ACC112 (cell line): ENCODE data around the gene ADGRF4.

ENCODE experiments used
- H2AFZ ChIP-seq: fragments of 200-600 bp; sonication (generic); one replicate; pipeline ENCODE4 v1.6.0; 2017; ENCODE audit warnings: antibody characterized with exemption, low read length; ENCODE audit not compliant: unreplicated experiment
- H3K27ac ChIP-seq: fragments of 200-600 bp; sonication (generic); 2 replicates; pipeline ENCODE4 v1.5.1; 2014; ENCODE audit warnings: low read depth, mild to moderate bottlenecking, antibody characterized with exemption, low read length, moderate library complexity
- H3K27me3 ChIP-seq: fragments of 200-600 bp; sonication (generic); 2 replicates; pipeline ENCODE4 v1.6.1; 2014; ENCODE audit warnings: mild to moderate bottlenecking, antibody characterized with exemption, low read length, moderate library complexity, mixed read lengths; ENCODE audit not compliant: insufficient read depth
- H3K36me3 ChIP-seq: fragments of 200-600 bp; sonication (generic); 2 replicates; pipeline ENCODE4 v1.6.1; 2016; ENCODE audit warnings: mild to moderate bottlenecking, antibody characterized with exemption, low read length, moderate library complexity, mixed read lengths; ENCODE audit not compliant: insufficient read depth
- H3K4me1 ChIP-seq: fragments of 200-600 bp; sonication (generic); one replicate; pipeline ENCODE4 v1.6.1; 2016; ENCODE audit warnings: low read length, mixed read lengths; ENCODE audit not compliant: insufficient read depth, unreplicated experiment, control insufficient read depth
- H3K4me3 ChIP-seq: fragments of 200-600 bp; sonication (generic); 2 replicates; pipeline ENCODE4 v1.5.1; 2014; ENCODE audit warnings: mild to moderate bottlenecking, low read depth, low read length
- H3K79me2 ChIP-seq: fragments of 200-600 bp; sonication (generic); one replicate; pipeline ENCODE4 v1.6.0; 2016; ENCODE audit warnings: low read length; ENCODE audit not compliant: control insufficient read depth, unreplicated experiment, insufficient read depth

Gene ADGRF4

GRCh38 chr6:47713200-47713599 is 14.8 kb downstream of the ADGRF4 start:
- Histone ChIP-seq H3K36me3 (no peaks in the 10 kb centered on the region), H3K27me3 (no peaks in the 10 kb centered on the region), H3K4me1 (no peaks in the 10 kb centered on the region), H3K27ac (no peak overlapping the region), H3K4me3 (no peak overlapping the region), H2AFZ (no peak overlapping the region), H3K79me2 (no peaks in the 10 kb centered on the region)

GRCh38 chr6:47714802-47715201 is 16.4 kb downstream of the ADGRF4 start:
- Histone ChIP-seq H3K27me3 (no peaks in the 10 kb centered on the region), H3K36me3 (no peaks in the 10 kb centered on the region), H3K79me2 (no peaks in the 10 kb centered on the region), H3K27ac (no peak overlapping the region), H2AFZ (no peak overlapping the region), H3K4me1 (no peaks in the 10 kb centered on the region), H3K4me3 (no peak overlapping the region)

GRCh38 chr6:47715782-47716181 is 17.4 kb downstream of the ADGRF4 start:
- H3K4me3 ChIP-seq, result no peak overlapping the region
- no peak overlapping the region for H2AFZ ChIP-seq
- H3K27me3 ChIP-seq, result no peaks in the 10 kb centered on the region
- H3K36me3 ChIP-seq, result no peaks in the 10 kb centered on the region
- H3K27ac ChIP-seq, result no peak overlapping the region
- H3K79me2 ChIP-seq, result no peaks in the 10 kb centered on the region
- H3K4me1 ChIP-seq, result no peaks in the 10 kb centered on the region

- no peaks in the 10 kb centered on the region for H3K27me3 ChIP-seq
- H3K79me2 ChIP-seq, result no peaks in the 10 kb centered on the region
- no peak overlapping the region for H2AFZ ChIP-seq
- H3K36me3 ChIP-seq, result no peaks in the 10 kb centered on the region
- no peaks in the 10 kb centered on the region for H3K4me1 ChIP-seq
- H3K4me3 ChIP-seq, result no peak overlapping the region
- H3K27ac ChIP-seq, result no peak overlapping the region
These were observed 17.8 kb downstream of the ADGRF4 start for GRCh38 chr6:47716207-47716606.

GRCh38 chr6:47718571-47718970 is 20.2 kb downstream of the ADGRF4 start:
- H3K27me3 ChIP-seq, result no peaks in the 10 kb centered on the region
- H3K4me3 ChIP-seq, result no peak overlapping the region
- H3K27ac ChIP-seq, result no peak overlapping the region
- H3K4me1 ChIP-seq, result no peaks in the 10 kb centered on the region
- H3K36me3 ChIP-seq, result no peaks in the 10 kb centered on the region
- H2AFZ ChIP-seq, result no peak overlapping the region
- no peaks in the 10 kb centered on the region for H3K79me2 ChIP-seq

- Histone ChIP-seq H3K79me2 (no peaks in the 10 kb centered on the region), H3K36me3 (no peaks in the 10 kb centered on the region), H3K27ac (no peak overlapping the region), H3K27me3 (no peaks in the 10 kb centered on the region), H3K4me3 (no peak overlapping the region), H2AFZ (no peak overlapping the region), H3K4me1 (no peaks in the 10 kb centered on the region)
These were observed 22.8 kb downstream of the ADGRF4 start for GRCh38 chr6:47721189-47721588.

GRCh38 chr6:47722194-47722593 is 23.8 kb downstream of the ADGRF4 start:
- no peaks in the 10 kb centered on the region for H3K79me2 ChIP-seq
- no peaks in the 10 kb centered on the region for H3K4me1 ChIP-seq
- no peak overlapping the region for H2AFZ ChIP-seq
- H3K4me3 ChIP-seq, result no peak overlapping the region
- H3K27ac ChIP-seq, result no peak overlapping the region
- no peaks in the 10 kb centered on the region for H3K36me3 ChIP-seq
- H3K27me3 ChIP-seq, result no peaks in the 10 kb centered on the region

GRCh38 chr6:47724300-47724699 is 25.9 kb downstream of the ADGRF4 start:
- no peak overlapping the region for H2AFZ ChIP-seq

GRCh38 chr6:47727391-47727790 is 29.0 kb downstream of the ADGRF4 start:
- no peak overlapping the region for H3K4me3 ChIP-seq
- H3K36me3 ChIP-seq, result no peaks in the 10 kb centered on the region
- no peaks in the 10 kb centered on the region for H3K27me3 ChIP-seq
- no peak overlapping the region for H3K27ac ChIP-seq
- peaks cover 40% of the 10 kb centered on the region for H3K4me1 ChIP-seq
- H3K79me2 ChIP-seq, result no peaks in the 10 kb centered on the region
- no peak overlapping the region for H2AFZ ChIP-seq

More at GRCh38 chr6:47724300-47724699, 25.9 kb downstream of the ADGRF4 start:
- Histone ChIP-seq H3K27ac (no peak overlapping the region), H3K36me3 (no peaks in the 10 kb centered on the region), H3K79me2 (no peaks in the 10 kb centered on the region), H3K27me3 (no peaks in the 10 kb centered on the region), H3K4me3 (no peak overlapping the region), H3K4me1 (peaks cover 16% of the 10 kb centered on the region)

- H3K36me3 ChIP-seq, result no peaks in the 10 kb centered on the region
- H3K4me1 ChIP-seq, result peaks cover 43% of the 10 kb centered on the region
- no peak overlapping the region for H2AFZ ChIP-seq
- no peak overlapping the region for H3K4me3 ChIP-seq
- H3K27me3 ChIP-seq, result no peaks in the 10 kb centered on the region
- H3K27ac ChIP-seq, result 0 out of 2 replicates have a peak overlapping the region, but pooled peaks have one; percentile 2
- H3K79me2 ChIP-seq, result no peaks in the 10 kb centered on the region
These were observed 30.6 kb downstream of the ADGRF4 start for GRCh38 chr6:47729019-47729418.

- H3K79me2 ChIP-seq, result no peaks in the 10 kb centered on the region
These were observed 31.1 kb downstream of the ADGRF4 start for GRCh38 chr6:47729457-47729856.

More at GRCh38 chr6:47729457-47729856, 31.1 kb downstream of the ADGRF4 start:
- Histone ChIP-seq H2AFZ (no peak overlapping the region), H3K4me1 (peaks cover 43% of the 10 kb centered on the region), H3K4me3 (no peak overlapping the region), H3K27ac (no peak overlapping the region), H3K27me3 (no peaks in the 10 kb centered on the region), H3K36me3 (no peaks in the 10 kb centered on the region)
